HEK293 (cell line): Measurements from ENCODE around the gene RASA2.

Experiments used
- CTCF ChIA-PET: fragments of 350-600 bp; formaldehyde crosslinking; extraction: SDS; loops from one replicate; lab custom pipeline; 2021; ENCODE audit warnings: antibody characterized with exemption; lab: Yijun Ruan, JAX
- POLR2A ChIA-PET: fragments of 300-600 bp; formaldehyde crosslinking; extraction: SDS; loops from one replicate; lab custom pipeline; 2020; ENCODE audit warnings: antibody characterized with exemption, inconsistent platforms; lab: Yijun Ruan, JAX
- H3K27ac ChIP-seq: fragments of 200-500 bp; sonication (Bioruptor generic); 2 replicates; pipeline ENCODE4 v1.5.1; 2014; ENCODE audit warnings: low read depth, low read length, control low read depth, inconsistent platforms; ENCODE audit errors: extremely low read depth
- H3K36me3 ChIP-seq, 2 experiments: fragments of 200-500 bp in 1 of 2; sonication (Bioruptor generic) in 1 of 2; 1 replicate in 1 of 2; 2 replicates in 1 of 2; pipeline ENCODE4 v1.5.1; 2014 to 2017; ENCODE audit warnings: inconsistent platforms in 2 of 2, low read length in 2 of 2; ENCODE audit not compliant: control insufficient read depth in 2 of 2, insufficient read depth in 1 of 2
- H3K4me1 ChIP-seq: fragments of 200-500 bp; sonication (Bioruptor generic); 2 replicates; pipeline ENCODE4 v1.5.1; 2014; ENCODE audit warnings: mild to moderate bottlenecking, low read length, inconsistent platforms; ENCODE audit not compliant: control insufficient read depth, insufficient read depth
- H3K4me3 ChIP-seq: 2 replicates; pipeline ENCODE4 v1.5.1; 2011; ENCODE audit warnings: low read depth, mild to moderate bottlenecking, control low read depth, low read length, moderate library complexity
- H3K9me3 ChIP-seq: fragments of 200-500 bp; sonication (Bioruptor generic); 2 replicates; pipeline ENCODE4 v1.5.1; 2014; ENCODE audit warnings: low read depth, low read length, inconsistent platforms; ENCODE audit not compliant: control insufficient read depth, insufficient read depth
- BCL11A ChIP-seq: fragments of 450-650 bp; formaldehyde crosslinking; IDR thresholded peaks from 2 replicates; pipeline ENCODE4 v1.5.1; 2016; ENCODE audit warnings: low read depth, missing biosample characterization, missing genetic modification characterization
- HOXA7 ChIP-seq: sonication (generic); formaldehyde crosslinking; IDR thresholded peaks from 2 replicates; pipeline ENCODE4 v1.8.1; 2022; ENCODE audit warnings: missing genetic modification reagents, borderline replicate concordance
- HOXC10 ChIP-seq: sonication (generic); formaldehyde crosslinking; IDR thresholded peaks from 2 replicates; pipeline ENCODE4 v1.8.1; 2023; ENCODE audit warnings: mild to moderate bottlenecking, missing genetic modification reagents
- IKZF3 ChIP-seq: fragments of 450-650 bp; IDR thresholded peaks from 2 replicates; pipeline ENCODE4 v1.5.0; 2018; ENCODE audit warnings: missing biosample characterization, mild to moderate bottlenecking, missing genetic modification characterization, moderate library complexity
- MZF1 ChIP-seq: fragments of 450-650 bp; formaldehyde crosslinking; IDR thresholded peaks from 2 replicates; pipeline ENCODE4 v1.5.1; 2017; ENCODE audit warnings: missing biosample characterization, missing genetic modification characterization, borderline replicate concordance
- OVOL3 ChIP-seq: fragments of 450-650 bp; formaldehyde crosslinking; IDR thresholded peaks from 2 replicates; pipeline ENCODE4 v1.5.1; 2016; ENCODE audit warnings: missing biosample characterization, missing genetic modification characterization
- SCRT1 ChIP-seq: fragments of 450-650 bp; formaldehyde crosslinking; IDR thresholded peaks from 2 replicates; pipeline ENCODE4 v1.5.1; 2016; ENCODE audit warnings: missing biosample characterization, missing genetic modification characterization, borderline replicate concordance
- SETDB1 ChIP-seq: IDR thresholded peaks from one replicate; pipeline ENCODE4 v1.6.1; 2017; ENCODE audit warnings: mild to moderate bottlenecking, low read length, moderate library complexity, mixed read lengths; ENCODE audit not compliant: insufficient read length
- SP3 ChIP-seq: fragments of 450-650 bp; formaldehyde crosslinking; IDR thresholded peaks from 2 replicates; pipeline ENCODE4 v1.5.1; 2016; ENCODE audit warnings: missing biosample characterization, missing genetic modification characterization
- ZBTB8A ChIP-seq: fragments of 450-650 bp; formaldehyde crosslinking; IDR thresholded peaks from 2 replicates; pipeline ENCODE4 v1.5.1; 2016; ENCODE audit warnings: missing biosample characterization, missing genetic modification characterization
- ZNF114 ChIP-seq: fragments of 450-650 bp; formaldehyde crosslinking; IDR thresholded peaks from 2 replicates; pipeline ENCODE4 v1.5.0; 2017; ENCODE audit warnings: missing biosample characterization, missing genetic modification characterization
- ZNF140 ChIP-seq: fragments of 450-650 bp; formaldehyde crosslinking; IDR thresholded peaks from 2 replicates; pipeline ENCODE4 v1.5.1; 2016; ENCODE audit warnings: missing biosample characterization, missing genetic modification characterization
- ZNF16 ChIP-seq: fragments of 450-650 bp; formaldehyde crosslinking; IDR thresholded peaks from 2 replicates; pipeline ENCODE4 v1.5.1; 2016; ENCODE audit warnings: low read depth, missing biosample characterization, missing genetic modification characterization
- ZNF175 ChIP-seq: fragments of 450-650 bp; formaldehyde crosslinking; IDR thresholded peaks from 2 replicates; pipeline ENCODE4 v1.5.1; 2016; ENCODE audit warnings: missing biosample characterization, missing genetic modification characterization
- ZNF214 ChIP-seq: fragments of 450-650 bp; formaldehyde crosslinking; IDR thresholded peaks from 2 replicates; pipeline ENCODE4 v1.5.1; 2017; ENCODE audit warnings: missing biosample characterization, mild to moderate bottlenecking, missing genetic modification characterization, borderline replicate concordance
- ZNF23 ChIP-seq: fragments of 450-650 bp; formaldehyde crosslinking; IDR thresholded peaks from 2 replicates; pipeline ENCODE4 v1.5.1; 2016; ENCODE audit warnings: missing biosample characterization, missing genetic modification characterization, borderline replicate concordance
- ZNF248 ChIP-seq: fragments of 450-650 bp; formaldehyde crosslinking; IDR thresholded peaks from 2 replicates; pipeline ENCODE4 v1.5.1; 2017; ENCODE audit warnings: missing biosample characterization, missing genetic modification characterization
- ZNF274 ChIP-seq, 2 experiments: fragments of 200-500 bp in 1 of 2; fragments of 450-650 bp in 1 of 2; sonication (Bioruptor generic) in 1 of 2; formaldehyde crosslinking in 1 of 2; IDR thresholded peaks; 2 replicates each; pipeline versions ENCODE4 v1.5.1 to v1.6.1; 2014 to 2016; ENCODE audit warnings: borderline replicate concordance in 1 of 2, inconsistent platforms in 1 of 2, low read length in 1 of 2, missing biosample characterization in 1 of 2, missing genetic modification characterization in 1 of 2
- ZNF350 ChIP-seq: fragments of 450-650 bp; formaldehyde crosslinking; IDR thresholded peaks from 2 replicates; pipeline ENCODE4 v1.5.0; 2017; ENCODE audit warnings: missing biosample characterization, mild to moderate bottlenecking, missing genetic modification characterization
- ZNF473 ChIP-seq: fragments of 450-650 bp; formaldehyde crosslinking; IDR thresholded peaks from 2 replicates; pipeline ENCODE4 v1.5.1; 2017; ENCODE audit warnings: missing biosample characterization, missing genetic modification characterization
- ZNF529 ChIP-seq: fragments of 450-650 bp; formaldehyde crosslinking; IDR thresholded peaks from 2 replicates; pipeline ENCODE4 v1.5.1; 2017; ENCODE audit warnings: missing genetic modification characterization, missing biosample characterization; ENCODE audit not compliant: insufficient replicate concordance
- ZNF585B ChIP-seq: fragments of 450-650 bp; formaldehyde crosslinking; IDR thresholded peaks from 2 replicates; pipeline ENCODE4 v1.5.1; 2016; ENCODE audit warnings: missing biosample characterization, missing genetic modification characterization
- ZSCAN16 ChIP-seq: fragments of 450-650 bp; formaldehyde crosslinking; IDR thresholded peaks from 2 replicates; pipeline ENCODE4 v1.5.1; 2016; ENCODE audit warnings: missing biosample characterization, missing genetic modification characterization
- TF ChIP-seq, protein P1 (sequence below): sonication (generic); formaldehyde crosslinking; IDR thresholded peaks from 2 replicates; pipeline ENCODE4 v1.8.1; 2022; ENCODE audit warnings: mild to moderate bottlenecking, moderate library complexity, missing genetic modification reagents
- TF ChIP-seq, protein P2 (sequence below): fragments of 450-650 bp; formaldehyde crosslinking; IDR thresholded peaks from 2 replicates; pipeline ENCODE4 v1.5.1; 2017; ENCODE audit warnings: missing biosample characterization, missing genetic modification characterization
- TF ChIP-seq, protein P3 (sequence below): fragments of 450-650 bp; formaldehyde crosslinking; IDR thresholded peaks from 2 replicates; pipeline ENCODE4 v1.5.1; 2016; ENCODE audit warnings: missing biosample characterization, missing genetic modification characterization
- TF ChIP-seq, protein P4 (sequence below): fragments of 450-650 bp; formaldehyde crosslinking; IDR thresholded peaks from 2 replicates; pipeline ENCODE4 v1.5.1; 2016; ENCODE audit warnings: missing biosample characterization, missing genetic modification characterization
- TF ChIP-seq, protein P5 (sequence below): fragments of 450-650 bp; formaldehyde crosslinking; IDR thresholded peaks from 2 replicates; pipeline ENCODE4 v1.5.1; 2016; ENCODE audit warnings: missing biosample characterization, missing genetic modification characterization, borderline replicate concordance

Gene RASA2

DNA sequence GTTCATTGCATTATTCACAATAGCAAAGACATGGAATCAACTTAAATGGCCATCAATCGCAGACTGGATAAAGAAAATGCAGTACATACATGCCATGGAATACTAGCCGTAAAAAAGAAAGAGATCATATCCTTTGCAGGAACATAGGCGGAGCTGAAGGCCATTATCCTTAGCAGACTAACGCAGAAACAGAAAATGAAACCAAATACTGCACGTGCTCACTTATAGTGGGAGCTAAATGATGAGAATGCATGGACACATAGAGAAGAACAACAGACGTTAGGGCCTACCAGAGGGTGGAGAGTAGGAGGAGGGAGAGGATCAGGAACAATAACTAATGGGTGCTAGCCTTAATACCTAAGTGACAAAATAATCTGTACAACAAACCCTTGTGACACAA is 57.9 kb downstream of the RASA2 start:
- Histone ChIP-seq H3K4me1 (no peaks in the 10 kb centered on the region), H3K27ac (no peak overlapping the region), H3K36me3 (peaks cover 6 to 18% of the 10 kb centered on the region in 2 experiments; a peak in 1 of 3 replicates), H3K9me3 (no peaks in the 10 kb centered on the region), H3K4me3 (no peak overlapping the region)
- TF ChIP-seq ZNF350 (tag by site-specific recombination) = no peak
- TF ChIP-seq, protein P1, sequence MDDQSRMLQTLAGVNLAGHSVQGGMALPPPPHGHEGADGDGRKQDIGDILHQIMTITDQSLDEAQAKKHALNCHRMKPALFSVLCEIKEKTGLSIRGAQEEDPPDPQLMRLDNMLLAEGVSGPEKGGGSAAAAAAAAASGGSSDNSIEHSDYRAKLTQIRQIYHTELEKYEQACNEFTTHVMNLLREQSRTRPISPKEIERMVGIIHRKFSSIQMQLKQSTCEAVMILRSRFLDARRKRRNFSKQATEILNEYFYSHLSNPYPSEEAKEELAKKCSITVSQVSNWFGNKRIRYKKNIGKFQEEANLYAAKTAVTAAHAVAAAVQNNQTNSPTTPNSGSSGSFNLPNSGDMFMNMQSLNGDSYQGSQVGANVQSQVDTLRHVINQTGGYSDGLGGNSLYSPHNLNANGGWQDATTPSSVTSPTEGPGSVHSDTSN (CRISPR knock-in tag) = no peak
- no peak for TF ChIP-seq SCRT1
- TF ChIP-seq ZNF214 (tag by site-specific recombination) = no peak
- TF ChIP-seq, protein P2, sequence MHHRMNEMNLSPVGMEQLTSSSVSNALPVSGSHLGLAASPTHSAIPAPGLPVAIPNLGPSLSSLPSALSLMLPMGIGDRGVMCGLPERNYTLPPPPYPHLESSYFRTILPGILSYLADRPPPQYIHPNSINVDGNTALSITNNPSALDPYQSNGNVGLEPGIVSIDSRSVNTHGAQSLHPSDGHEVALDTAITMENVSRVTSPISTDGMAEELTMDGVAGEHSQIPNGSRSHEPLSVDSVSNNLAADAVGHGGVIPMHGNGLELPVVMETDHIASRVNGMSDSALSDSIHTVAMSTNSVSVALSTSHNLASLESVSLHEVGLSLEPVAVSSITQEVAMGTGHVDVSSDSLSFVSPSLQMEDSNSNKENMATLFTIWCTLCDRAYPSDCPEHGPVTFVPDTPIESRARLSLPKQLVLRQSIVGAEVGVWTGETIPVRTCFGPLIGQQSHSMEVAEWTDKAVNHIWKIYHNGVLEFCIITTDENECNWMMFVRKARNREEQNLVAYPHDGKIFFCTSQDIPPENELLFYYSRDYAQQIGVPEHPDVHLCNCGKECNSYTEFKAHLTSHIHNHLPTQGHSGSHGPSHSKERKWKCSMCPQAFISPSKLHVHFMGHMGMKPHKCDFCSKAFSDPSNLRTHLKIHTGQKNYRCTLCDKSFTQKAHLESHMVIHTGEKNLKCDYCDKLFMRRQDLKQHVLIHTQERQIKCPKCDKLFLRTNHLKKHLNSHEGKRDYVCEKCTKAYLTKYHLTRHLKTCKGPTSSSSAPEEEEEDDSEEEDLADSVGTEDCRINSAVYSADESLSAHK (tag by site-specific recombination) = no peak
- no peak for TF ChIP-seq ZNF473 (tag by site-specific recombination)
- no peak for TF ChIP-seq ZNF140 (tag by site-specific recombination)
- no peak for TF ChIP-seq BCL11A (tag by site-specific recombination)
- no peak for TF ChIP-seq ZSCAN16
- no peak for TF ChIP-seq ZNF248 (tag by site-specific recombination)
- no peak for TF ChIP-seq ZNF16
- TF ChIP-seq, protein P3, sequence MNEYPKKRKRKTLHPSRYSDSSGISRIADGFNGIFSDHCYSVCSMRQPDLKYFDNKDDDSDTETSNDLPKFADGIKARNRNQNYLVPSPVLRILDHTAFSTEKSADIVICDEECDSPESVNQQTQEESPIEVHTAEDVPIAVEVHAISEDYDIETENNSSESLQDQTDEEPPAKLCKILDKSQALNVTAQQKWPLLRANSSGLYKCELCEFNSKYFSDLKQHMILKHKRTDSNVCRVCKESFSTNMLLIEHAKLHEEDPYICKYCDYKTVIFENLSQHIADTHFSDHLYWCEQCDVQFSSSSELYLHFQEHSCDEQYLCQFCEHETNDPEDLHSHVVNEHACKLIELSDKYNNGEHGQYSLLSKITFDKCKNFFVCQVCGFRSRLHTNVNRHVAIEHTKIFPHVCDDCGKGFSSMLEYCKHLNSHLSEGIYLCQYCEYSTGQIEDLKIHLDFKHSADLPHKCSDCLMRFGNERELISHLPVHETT = no peak
- TF ChIP-seq HOXA7 (CRISPR knock-in tag) = no peak
- TF ChIP-seq ZBTB8A (tag by site-specific recombination) = no peak
- TF ChIP-seq, protein P4, sequence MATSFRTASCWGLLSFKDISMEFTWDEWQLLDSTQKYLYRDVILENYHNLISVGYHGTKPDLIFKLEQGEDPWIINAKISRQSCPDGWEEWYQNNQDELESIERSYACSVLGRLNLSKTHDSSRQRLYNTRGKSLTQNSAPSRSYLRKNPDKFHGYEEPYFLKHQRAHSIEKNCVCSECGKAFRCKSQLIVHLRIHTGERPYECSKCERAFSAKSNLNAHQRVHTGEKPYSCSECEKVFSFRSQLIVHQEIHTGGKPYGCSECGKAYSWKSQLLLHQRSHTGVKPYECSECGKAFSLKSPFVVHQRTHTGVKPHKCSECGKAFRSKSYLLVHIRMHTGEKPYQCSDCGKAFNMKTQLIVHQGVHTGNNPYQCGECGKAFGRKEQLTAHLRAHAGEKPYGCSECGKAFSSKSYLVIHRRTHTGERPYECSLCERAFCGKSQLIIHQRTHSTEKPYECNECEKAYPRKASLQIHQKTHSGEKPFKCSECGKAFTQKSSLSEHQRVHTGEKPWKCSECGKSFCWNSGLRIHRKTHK = no peak
- CTCF ChIA-PET = interaction anchor here (1.3 kb wide), 1 partner anchor 90 kb away, joined by 3 read pairs; no protein-coding TSS in a partner anchor
- POLR2A ChIA-PET = no interaction called here

DNA sequence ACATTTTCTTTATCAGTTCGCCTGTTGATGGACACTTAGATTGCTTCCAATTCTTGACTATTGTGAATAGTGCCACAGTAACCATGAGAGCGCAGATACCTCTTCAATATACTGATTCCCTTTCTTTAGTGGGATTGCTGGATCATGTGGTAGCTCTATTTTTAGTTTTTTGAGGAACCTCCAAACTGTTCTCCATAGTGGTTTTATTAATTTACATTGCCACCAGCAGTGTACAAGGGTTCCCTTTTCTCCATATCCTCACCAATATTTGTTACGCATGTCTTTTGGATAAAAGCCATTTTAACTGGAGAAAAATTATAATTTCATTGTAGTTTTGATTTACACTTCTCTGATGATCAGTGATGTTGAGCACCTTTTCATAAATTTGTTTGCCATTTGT is 59.3 kb downstream of the RASA2 start:
- no peak overlapping the region for H3K4me3 ChIP-seq
- CTCF ChIA-PET = interaction anchor here (0.6 kb wide), 1 partner anchor 324 kb away, joined by 6 read pairs; no protein-coding TSS in a partner anchor
- POLR2A ChIA-PET = no interaction called here
- no peak for TF ChIP-seq ZNF114
- no peak for TF ChIP-seq OVOL3
- TF ChIP-seq ZNF274 (IDR thresholded peaks at IDR 0.05; ENCODE audit: low read length) = no peak
- no peak for TF ChIP-seq ZNF274 (tag by site-specific recombination; IDR thresholded peaks at IDR 0.05; ENCODE audit: borderline replicate concordance)
- TF ChIP-seq, protein P5, sequence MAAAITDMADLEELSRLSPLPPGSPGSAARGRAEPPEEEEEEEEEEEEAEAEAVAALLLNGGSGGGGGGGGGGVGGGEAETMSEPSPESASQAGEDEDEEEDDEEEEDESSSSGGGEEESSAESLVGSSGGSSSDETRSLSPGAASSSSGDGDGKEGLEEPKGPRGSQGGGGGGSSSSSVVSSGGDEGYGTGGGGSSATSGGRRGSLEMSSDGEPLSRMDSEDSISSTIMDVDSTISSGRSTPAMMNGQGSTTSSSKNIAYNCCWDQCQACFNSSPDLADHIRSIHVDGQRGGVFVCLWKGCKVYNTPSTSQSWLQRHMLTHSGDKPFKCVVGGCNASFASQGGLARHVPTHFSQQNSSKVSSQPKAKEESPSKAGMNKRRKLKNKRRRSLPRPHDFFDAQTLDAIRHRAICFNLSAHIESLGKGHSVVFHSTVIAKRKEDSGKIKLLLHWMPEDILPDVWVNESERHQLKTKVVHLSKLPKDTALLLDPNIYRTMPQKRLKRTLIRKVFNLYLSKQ (tag by site-specific recombination) = no peak
- no peak for TF ChIP-seq MZF1 (tag by site-specific recombination)
- TF ChIP-seq HOXC10 = no peak
- no peak for TF ChIP-seq IKZF3 (tag by site-specific recombination)
- no peak for TF ChIP-seq ZNF585B
- no peak for TF ChIP-seq SETDB1
- TF ChIP-seq ZNF175 (tag by site-specific recombination) = no peak
- no peak for TF ChIP-seq SP3 (tag by site-specific recombination)
- TF ChIP-seq ZNF529 = no peak
- TF ChIP-seq ZNF23 (tag by site-specific recombination) = no peak
- no peaks in the 10 kb centered on the region for H3K4me1 ChIP-seq
- H3K36me3 ChIP-seq = peaks cover 6 to 22% of the 10 kb centered on the region in 2 experiments; a peak in 1 of 3 replicates
- no peak overlapping the region for H3K27ac ChIP-seq
- no peaks in the 10 kb centered on the region for H3K9me3 ChIP-seq
